ENCODE measurements around the gene RNF217.
"Not testable (repeated sequence)": the region's sequence is repeated elsewhere in the genome, so short reads cannot be mapped to it uniquely, and the experiment has no call there.

RNF217 gene

DNA sequence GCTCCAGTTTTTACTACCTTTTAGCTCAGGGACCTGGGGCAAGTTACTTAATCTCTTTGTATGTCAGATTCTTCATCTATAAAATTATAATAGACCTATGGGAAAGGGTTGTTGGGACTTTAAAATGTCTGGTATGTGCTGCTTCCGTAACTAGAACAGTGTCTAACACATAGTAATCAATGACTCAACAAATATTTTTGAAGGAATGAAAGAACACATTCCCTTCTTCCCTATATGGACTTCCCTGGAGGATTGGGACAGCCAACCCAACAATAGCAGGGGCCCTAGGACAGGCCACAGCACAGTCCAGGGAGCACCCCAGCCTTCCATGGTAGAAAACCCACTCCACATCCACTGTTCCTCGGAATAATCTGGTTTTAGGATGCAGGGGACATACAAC is 140.7 kb downstream of the RNF217 start:
- no peak for DNase-seq

DNA sequence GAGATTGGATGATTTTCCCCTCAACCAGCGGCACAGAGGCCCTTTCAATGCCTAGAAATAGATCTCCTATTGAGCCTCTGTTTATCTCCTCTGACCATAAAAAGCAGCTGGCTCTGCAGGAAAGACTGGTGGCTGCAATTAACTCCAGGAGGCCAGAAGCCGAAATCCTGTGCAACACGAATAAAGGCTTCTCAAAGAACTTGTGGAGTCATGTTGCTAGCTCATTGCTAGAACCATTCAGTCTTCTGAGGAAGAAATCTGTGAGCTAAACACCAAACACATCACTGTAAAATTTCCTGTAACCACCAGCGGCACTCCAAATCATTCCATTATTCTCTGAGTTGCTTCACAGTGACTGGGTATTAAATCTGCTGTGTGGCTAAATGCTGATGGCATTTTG is 142.2 kb downstream of the RNF217 start:
- no peak for DNase-seq

DNA sequence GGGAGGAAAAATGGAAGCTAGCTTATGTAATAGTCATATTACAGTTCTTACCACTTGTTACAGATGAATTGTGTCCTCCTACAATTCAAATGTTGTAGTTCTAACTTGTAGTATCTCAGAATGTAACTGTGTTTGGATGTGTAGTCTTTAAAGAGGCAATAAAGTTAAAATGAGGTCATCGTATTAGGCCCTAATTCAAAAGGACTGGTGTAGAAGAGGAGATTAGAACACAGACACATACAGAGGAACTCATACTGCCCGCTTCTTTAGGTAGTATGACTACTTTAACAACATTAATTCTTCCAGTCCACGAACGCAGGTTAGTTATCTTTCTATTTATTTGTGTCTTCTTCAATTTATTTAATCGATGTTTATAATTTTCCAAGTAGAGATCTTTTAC is 144.8 kb downstream of the RNF217 start:
- DNase-seq, result no peak

DNA sequence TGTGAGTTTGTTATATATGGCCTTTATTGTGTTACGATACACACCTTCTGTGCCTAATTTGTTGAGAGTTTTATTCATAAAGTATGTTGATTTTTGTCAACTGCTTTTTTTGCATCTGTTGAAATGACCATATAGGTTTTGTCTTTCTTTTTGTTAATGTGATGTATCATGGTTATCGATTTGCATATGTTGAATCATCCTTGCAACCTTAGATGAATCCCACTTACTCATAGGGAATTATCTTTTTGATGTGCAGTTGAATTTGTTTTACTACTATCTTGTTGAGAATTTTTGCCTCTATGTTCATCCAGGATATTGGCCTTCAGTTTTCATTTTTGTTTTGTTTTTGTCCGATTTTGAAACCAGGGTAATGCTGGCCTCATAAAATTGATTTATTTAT is 145.7 kb downstream of the RNF217 start:
- no peak for DNase-seq

DNA sequence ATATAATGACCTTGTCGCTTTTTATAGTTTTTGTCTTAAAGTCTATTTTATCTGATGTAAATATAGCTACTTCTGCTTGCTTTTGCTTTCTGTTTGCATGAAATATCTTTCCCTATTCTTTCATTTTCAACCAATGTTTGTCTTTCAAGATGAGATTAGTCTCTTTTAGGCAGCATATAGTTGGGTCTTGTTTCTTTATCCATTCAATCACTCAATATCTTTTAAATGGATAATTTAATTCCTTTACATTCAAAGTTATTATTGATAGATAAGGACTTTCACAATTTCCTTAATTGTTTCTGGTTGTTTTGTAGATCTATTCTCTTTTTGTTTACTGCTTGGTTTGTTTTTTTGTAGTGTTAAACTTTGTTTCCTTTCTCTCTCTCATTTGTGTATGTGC is 147.8 kb downstream of the RNF217 start:
- no peak for DNase-seq

DNA sequence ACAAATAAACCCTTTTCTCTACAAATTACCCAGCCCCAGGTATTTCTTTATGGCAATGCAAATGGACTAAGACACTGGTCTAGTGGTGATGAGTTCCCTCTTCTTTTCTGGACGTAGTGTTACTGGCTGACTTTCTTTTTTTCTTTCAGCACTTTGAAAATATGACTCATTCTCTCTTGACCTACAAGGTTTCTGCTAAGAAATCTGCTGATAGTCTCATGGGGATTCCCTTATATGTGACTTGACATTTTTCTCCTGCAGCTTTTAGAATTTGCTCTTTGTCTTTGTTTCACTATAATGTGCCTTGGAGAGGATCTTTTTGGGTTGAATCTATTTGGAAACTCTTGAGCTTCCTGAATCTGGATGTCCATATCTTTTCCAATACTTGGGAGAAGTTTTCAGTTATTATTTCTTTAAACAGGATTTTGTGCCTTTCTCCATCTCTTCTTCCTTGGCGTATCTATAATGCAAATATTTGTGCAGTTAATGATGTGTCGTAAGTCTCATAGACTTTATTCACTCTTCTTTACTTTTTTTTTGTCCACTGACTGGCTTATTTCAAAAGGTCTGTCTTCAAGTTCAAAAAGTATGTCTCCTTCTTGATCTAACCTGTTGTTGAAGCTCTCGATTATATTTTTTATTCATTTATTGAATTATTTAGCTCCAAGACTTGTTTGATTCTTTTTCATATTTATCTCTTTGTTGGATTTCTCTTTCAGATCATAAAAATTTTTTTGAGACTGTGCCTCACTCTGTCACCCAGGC is 149.2 kb downstream of the RNF217 start:
- DNase-seq, result no peak

DNA sequence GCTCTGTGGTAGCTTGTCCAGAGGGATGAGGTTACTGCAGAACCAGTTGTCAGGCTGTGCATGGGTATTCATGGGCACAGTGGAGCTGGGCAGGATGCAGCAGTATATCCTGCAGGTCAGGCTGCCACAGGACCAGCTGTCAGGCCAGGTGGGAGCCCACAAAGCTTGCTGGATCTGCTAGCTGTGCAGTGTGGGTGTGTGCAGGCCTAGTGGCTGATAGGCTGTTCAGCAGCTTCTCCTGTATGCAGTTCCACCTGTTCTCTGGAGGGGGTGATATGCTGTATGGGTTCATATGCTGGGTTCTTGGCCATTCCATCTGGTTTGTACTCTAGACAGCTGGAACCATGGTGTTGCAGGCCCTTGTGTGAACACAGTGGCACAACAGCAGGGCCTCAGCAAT is 150.7 kb downstream of the RNF217 start:
- no peak for DNase-seq

DNA sequence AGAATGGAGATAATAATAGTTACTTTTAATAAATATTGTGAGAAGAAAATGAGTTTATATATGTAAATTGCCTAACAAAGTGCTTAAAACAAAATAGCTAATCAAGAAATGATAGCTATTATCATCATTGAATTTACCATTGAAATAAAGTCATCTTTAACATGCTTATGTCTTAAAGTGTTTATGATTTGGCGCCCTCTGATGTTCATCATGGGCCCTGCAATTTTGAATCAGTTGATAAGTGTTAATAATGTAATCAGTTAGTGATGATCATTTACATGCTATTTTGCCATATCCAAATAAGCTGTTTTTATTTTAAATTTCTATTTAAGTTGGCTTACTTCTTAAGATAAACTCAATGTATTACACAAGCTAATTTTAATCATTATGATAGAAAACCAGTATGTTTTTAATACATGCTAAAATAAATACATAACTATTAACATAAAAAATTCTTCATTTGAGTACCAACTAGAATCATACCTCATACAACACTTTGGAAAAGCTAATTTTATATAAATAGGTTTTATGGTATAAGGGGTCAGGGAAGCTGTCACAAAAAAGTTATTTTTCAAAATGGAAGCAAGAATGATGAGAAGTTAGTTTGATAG is 152.1 kb downstream of the RNF217 start:
- DNase-seq, result peak; percentile 81

DNA sequence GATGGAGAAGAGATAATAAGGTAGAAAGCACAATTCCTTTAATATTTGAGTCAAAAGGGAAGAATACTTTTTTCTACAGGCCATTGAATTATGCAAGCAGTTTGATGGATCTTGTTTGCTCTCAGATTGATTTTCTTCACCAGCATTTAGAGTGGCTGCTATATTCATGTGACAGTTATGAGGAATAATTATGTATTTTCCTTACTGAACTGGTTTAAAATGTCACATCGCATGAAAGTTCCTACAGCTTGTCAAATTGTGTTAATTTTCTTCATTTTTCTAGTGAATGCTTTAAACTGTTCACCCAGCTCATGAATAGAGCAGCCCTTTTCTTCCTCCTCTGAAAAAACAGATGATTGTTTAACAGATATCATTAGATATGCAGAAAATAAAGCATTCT is 153.9 kb downstream of the RNF217 start:
- no peak for DNase-seq

DNA sequence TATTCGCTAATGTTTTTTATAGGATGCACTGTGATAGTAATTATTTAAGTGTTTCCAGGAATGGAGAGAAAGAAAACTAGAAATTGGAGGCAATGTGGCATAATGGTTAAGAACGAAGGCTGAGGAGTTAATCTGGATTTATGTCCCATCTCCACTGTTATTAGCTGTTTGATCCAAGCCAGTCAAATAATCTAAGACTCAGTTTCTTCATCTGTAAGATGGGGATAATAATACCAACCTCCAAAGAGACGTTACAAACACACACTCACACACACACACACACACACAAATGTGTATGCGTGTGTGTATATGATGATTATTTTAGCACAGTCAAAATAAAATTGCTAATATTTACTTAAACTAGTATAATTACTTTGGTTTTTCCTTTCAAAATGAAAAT is 154.5 kb downstream of the RNF217 start:
- no peak for DNase-seq

DNA sequence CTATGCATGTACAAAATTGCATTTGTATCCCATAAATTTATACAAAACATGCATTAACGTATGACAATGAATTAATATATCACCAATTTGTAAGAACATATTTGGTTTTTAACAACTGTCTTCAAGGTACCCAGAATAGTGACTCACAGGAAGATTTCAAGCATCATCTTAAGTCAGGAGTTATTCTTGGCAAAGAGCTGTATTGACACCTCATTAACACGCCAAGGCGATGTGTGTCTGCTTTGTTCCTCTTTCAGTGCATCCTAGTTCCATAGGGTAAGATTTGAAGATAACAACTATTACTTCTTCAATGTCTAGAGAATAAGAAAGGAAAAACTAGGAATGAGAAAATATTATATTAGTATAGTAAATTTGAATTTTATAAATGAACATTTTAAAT is 155.6 kb downstream of the RNF217 start:
- DNase-seq, result no peak

DNA sequence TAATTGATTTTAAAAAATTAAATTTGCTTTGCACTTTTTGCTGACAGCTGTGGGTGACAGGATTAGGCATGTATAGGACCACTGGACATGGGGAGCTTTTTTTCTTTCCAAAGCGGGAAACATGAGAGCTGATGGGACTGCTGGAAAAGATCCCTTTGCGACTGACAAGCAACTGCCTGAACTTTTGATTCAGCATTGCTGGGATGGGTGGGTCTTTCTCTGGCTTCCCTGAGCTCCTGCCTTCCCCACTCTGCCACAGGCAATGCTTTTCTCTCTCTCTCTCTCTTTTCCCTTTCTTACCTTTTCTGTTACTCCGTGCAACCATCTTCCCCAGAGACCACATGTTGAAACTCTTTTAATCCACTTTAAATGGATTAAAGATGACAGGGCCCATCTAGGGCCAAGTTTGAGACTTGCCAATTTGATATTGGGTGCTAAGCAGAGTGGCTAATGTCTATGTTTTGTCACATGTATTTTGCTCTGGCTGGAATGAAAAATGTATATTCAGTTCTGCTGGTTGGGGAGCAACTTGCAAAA is 157.9 kb downstream of the RNF217 start:
- no peak for DNase-seq

DNA sequence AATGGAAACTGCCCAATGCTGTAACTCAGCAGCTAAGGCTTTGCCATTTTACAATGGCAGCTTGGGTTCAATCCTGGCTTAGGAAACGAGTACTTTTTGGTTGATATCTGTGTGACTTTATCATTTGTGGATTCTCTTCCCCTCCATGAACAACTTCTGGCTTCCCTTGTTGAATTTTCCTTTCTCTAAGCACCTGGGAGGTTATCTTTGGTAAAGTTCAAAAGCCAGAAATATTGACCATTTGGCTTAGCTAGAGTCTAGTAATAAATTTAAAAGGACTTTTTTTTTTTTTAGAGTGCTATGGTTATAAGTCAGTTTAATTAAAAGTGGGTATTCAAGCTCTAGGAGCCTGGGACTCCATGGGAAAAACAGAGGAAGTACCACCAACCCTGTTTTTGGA is 159.7 kb downstream of the RNF217 start:
- DNase-seq, result no peak

DNA sequence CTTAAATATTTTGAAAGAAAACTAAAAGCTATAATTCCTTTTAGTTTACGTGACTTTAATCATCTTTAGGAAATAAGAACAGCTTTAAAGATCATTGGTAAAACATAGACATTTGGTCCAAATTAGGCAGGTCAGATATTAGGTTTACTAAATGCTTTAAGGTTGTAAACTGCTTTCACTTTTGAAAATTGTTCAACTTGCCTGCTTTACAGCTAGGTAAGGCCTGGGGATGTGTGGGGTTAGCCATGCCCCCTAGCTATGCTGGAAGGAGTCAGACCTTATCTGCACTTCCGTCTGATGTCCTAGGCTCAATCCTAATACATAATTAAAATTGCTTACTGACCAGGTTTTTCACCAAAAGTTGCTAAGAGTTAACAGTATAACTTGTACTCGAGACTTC is 160.8 kb downstream of the RNF217 start:
- no peak for DNase-seq

DNA sequence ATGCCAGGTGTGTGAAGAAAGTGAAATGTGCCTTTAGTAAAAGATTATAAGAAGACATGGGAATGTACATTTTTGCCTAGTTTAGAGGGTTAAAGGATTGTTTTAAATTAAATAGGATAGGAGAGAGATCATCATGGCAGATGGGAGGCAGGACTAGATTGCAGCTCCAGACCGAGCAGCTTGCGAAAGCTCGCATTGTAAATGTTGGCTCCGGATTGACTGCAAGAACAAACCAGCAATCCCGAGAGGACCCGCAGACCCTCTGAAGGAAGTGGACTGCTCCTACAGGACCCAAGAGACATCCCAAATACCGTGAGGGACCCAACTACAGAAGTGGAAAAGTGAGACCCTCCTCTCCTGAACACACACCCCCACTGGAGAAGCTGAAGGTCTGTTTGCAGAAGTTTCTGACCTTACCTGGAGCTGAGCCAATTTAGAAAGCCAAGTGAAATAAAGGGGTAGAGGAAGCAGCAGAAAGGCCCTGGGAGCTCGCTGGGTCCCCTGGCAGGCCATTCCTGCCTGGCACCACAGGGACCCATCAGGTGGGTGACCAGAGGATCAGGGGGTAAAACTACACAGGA is 161.3 kb downstream of the RNF217 start:
- no peak for DNase-seq

DNA sequence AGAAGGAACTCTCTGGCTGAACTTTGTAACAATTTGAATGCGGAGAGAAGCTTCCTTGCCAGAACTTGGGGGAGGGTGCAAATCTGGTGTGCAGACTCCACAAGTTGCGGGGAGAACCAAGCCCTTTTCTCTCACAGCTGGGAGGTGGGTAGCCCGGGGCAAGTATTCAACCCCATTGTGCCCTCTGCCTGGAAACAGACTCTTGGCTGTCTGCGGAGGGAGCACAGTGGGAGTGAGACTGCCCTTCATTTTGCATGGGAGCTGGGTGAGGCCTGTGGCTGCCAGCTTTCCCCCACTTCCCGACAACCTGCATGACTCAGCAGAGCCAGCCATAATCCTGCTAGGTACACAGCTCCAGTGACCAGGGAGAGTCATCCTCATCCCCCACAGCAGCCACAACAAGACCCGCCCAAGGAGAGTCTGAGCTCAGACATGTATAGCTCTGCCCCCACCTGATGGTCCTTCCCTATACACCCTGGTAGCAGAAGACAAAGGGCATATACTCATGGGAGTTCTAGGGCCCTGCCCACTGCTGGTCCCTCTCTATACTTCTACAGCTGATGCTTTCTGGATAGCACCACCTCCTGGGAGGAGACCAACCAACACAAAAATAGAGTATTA is 161.9 kb downstream of the RNF217 start:
- DNase-seq, result no peak

DNA sequence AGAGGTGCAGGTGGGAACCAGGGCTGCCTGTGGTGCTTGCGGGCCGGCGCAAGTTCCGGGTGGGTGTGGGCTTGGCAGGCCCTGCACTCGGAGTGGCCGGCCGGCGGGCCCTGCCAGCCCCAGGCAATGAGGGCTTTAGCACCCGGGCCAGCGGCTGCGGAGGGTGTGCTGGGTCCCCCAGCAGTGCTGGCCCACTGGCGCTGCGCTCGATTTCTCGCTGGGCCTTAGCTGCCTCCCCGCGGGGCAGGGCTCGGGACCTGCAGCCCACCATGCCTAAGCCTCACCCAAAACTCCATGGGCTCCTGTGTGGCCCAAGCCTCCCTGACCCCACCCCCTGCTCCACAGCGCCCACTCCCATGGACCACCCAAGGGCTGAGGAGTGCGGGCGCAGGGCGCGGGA is 163.6 kb downstream of the RNF217 start:
- DNase-seq, result not testable (repeated sequence)

DNA sequence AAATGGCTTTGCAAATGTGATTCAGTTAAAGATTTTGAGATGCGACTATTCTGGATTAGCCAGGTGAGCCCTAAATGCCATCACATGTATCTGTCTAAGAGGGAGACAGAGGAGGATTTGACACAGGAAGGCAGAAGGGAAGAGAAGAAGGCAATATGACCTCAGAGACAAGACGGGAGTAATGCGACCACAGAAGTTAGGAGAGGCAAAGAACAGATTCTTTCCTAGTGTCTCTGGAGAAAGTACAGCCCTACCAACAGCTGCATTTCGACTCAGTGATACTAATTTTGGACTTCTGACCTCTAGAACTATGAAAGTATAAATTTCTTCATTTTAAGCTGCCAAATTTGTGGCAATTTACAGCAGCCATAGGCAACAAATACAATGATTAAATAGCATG is 167.1 kb downstream of the RNF217 start:
- no peak for DNase-seq

DNA sequence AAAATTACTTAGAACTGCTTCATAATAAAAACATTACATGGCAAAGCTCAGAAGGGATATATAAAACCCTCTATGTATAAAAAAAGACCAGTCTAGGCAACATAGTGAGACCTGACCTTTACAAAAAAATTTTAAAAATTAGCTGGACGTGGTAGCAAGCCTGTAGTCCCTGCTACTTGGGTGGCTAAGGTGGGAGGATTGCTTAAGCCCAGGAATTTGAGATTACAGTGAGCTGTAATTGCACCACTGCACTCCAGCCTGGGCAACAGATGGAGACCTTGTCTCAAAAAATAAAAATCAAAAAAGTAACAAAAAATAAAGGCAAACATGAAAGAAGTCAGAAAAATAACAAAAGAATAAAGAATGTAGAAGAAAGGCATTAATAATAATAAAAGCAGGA is 169.8 kb downstream of the RNF217 start:
- DNase-seq, result no peak

DNA sequence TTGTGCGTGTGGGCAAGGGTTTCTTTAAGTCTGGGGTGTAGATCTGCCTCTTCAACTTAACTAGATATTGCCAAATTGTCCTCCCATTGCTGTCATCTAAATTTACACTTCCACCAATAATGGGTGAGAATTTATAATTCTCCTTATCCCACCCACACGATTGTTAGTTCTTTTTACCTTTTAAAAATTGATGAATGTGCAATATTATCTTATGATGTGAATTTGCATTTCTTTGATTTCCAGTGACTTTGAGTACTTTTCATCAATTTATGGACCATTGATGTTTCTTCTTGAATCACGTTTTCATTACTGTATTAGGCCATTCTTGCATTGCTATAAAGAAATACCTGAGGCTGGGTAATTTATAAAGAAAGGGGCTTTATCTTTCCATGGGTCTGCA is 174.1 kb downstream of the RNF217 start:
- no peak for DNase-seq

DNA sequence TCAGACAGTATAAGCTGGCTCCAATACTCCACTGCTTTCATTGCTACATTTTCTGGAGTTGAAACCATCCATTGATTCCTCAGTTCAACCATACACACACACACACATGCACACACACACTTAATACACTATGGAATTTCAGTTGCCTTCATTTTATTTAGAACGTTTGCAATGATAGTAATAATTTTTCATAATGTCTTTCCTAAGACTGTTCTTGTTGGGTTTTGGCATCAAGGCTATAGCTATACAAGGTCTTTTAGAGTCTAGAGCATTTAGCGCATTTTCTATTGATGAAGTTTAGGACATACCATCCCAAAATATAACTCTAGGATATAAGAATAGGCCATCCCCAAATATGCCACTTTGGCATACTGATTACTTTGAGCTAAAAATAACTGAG is 175.8 kb downstream of the RNF217 start:
- DNase-seq, result no peak

DNA sequence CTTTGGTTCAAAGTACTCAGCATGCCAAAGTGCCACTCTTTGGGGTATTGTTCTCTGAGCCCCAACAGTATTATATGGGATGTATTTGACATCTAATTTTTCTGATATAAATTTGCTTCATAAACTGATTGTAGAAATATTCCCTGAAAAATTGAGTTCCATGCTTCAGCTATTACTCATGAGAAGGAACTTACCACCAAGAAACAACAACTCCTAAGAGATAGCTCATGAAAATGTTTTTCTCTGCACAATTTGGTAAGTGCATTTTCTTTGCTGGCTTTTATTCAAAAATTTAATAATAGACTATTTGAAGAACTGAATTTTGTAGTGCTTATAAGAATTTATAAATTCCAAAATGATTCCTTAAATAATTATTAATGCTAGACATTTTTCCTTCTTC is 178.6 kb downstream of the RNF217 start:
- no peak for DNase-seq
